HG02885 (cell line): Measurements from ENCODE around the gene ZNF512B.

Source experiments
- ATAC-seq: cut with Tn5 transposase; IDR thresholded peaks from one replicate; pipeline ENCODE4 v1.9.1; 2021; ENCODE audit warnings: mild to moderate bottlenecking; ENCODE audit not compliant: unreplicated experiment, poor library complexity

The ZNF512B gene

GRCh38 chr20:63951398-63952209 lies 18.1 kb downstream of the ZNF512B start:
- ATAC-seq, result no peak

- no peak for ATAC-seq
Measured at GRCh38 chr20:63950701-63951397, 18.9 kb downstream of the ZNF512B start.

- no peak for ATAC-seq
Measured at GRCh38 chr20:63947638-63948456, 21.9 kb downstream of the ZNF512B start.

GRCh38 chr20:63946986-63947637 lies 22.6 kb downstream of the ZNF512B start:
- no peak for ATAC-seq

- ATAC-seq, result no peak
Measured at GRCh38 chr20:63945921-63946920, 23.5 kb downstream of the ZNF512B start.

GRCh38 chr20:63945031-63945658 lies 24.6 kb downstream of the ZNF512B start:
- no peak for ATAC-seq

- no peak for ATAC-seq
Measured at GRCh38 chr20:63944078-63944941, 25.4 kb downstream of the ZNF512B start.

GRCh38 chr20:63943808-63944077 lies 26.0 kb downstream of the ZNF512B start:
- ATAC-seq, result no peak

GRCh38 chr20:63942969-63943807 lies 26.5 kb downstream of the ZNF512B start:
- ATAC-seq, result no peak

- no peak for ATAC-seq
Measured at GRCh38 chr20:63942250-63942951, 27.3 kb downstream of the ZNF512B start.

- no peak for ATAC-seq
Measured at GRCh38 chr20:63941282-63942081, 28.2 kb downstream of the ZNF512B start.

- ATAC-seq, result no peak
Measured at GRCh38 chr20:63940472-63941266, 29.1 kb downstream of the ZNF512B start.

- no peak for ATAC-seq
Measured at GRCh38 chr20:63940071-63940471, 29.7 kb downstream of the ZNF512B start.

GRCh38 chr20:63939061-63939935 lies 30.4 kb downstream of the ZNF512B start:
- no peak for ATAC-seq
